HEK293T (cell line): ENCODE data around the gene LMAN1L.

ENCODE experiments used
- ARNT ChIP-seq: fragments of 450-650 bp; IDR thresholded peaks from 2 replicates; pipeline ENCODE4 v1.6.1; 2017; ENCODE audit warnings: mild to moderate bottlenecking
- BHLHE40 ChIP-seq: fragments of 450-650 bp; IDR thresholded peaks from 2 replicates; pipeline ENCODE4 v1.6.1; 2016; ENCODE audit warnings: mild to moderate bottlenecking, moderate library complexity, borderline replicate concordance
- CTBP1 ChIP-seq: fragments of 450-650 bp; IDR thresholded peaks from 2 replicates; pipeline ENCODE4 v1.6.1; 2016; ENCODE audit warnings: borderline replicate concordance
- ELF4 ChIP-seq: fragments of 450-650 bp; IDR thresholded peaks from 2 replicates; pipeline ENCODE4 v1.6.1; 2017; ENCODE audit warnings: antibody characterized with exemption
- FOXK2 ChIP-seq: fragments of 450-650 bp; IDR thresholded peaks from 2 replicates; pipeline ENCODE4 v1.6.1; 2016; ENCODE audit warnings: mild to moderate bottlenecking
- L3MBTL2 ChIP-seq: fragments of 450-650 bp; conservative IDR thresholded peaks from 2 replicates; pipeline ENCODE4 v1.6.1; 2016; ENCODE audit warnings: mild to moderate bottlenecking
- NFRKB ChIP-seq: fragments of 450-650 bp; IDR thresholded peaks from 2 replicates; pipeline ENCODE4 v1.6.1; 2016; ENCODE audit warnings: mild to moderate bottlenecking, moderate library complexity
- SP1 ChIP-seq: fragments of 450-650 bp; IDR thresholded peaks from 2 replicates; pipeline ENCODE4 v1.6.1; 2017
- SUZ12 ChIP-seq: fragments of 450-650 bp; IDR thresholded peaks from 2 replicates; pipeline ENCODE4 v1.6.1; 2016; ENCODE audit warnings: mild to moderate bottlenecking
- TARDBP ChIP-seq: fragments of 450-650 bp; IDR thresholded peaks from 2 replicates; pipeline ENCODE4 v1.6.1; 2016
- ZNF384 ChIP-seq: fragments of 450-650 bp; IDR thresholded peaks from 2 replicates; pipeline ENCODE4 v1.6.1; 2016

- no peak for TF ChIP-seq SUZ12
- no peak for TF ChIP-seq NFRKB
- TF ChIP-seq L3MBTL2: no peak
- TF ChIP-seq FOXK2: no peak
- TF ChIP-seq CTBP1: no peak
- no peak for TF ChIP-seq BHLHE40
- no peak for TF ChIP-seq ELF4
- no peak for TF ChIP-seq TARDBP
- TF ChIP-seq ARNT: no peak
- no peak for TF ChIP-seq SP1
- no peak for TF ChIP-seq ZNF384
These were observed 58.0 kb downstream of the LMAN1L start for GRCh38 chr15:74870436-74871215.
